Effector memory CD8-positive, alpha-beta T cell (primary cell): ENCODE results near the gene MYOC.
"Not testable (repeated sequence)": the region's sequence is repeated elsewhere in the genome, so short reads cannot be mapped to it uniquely, and the experiment has no call there.

Experiments used
- ATAC-seq: fragments of 150-1000 bp; cut with Tn5 transposase; replicated peaks from 2 replicates; pipeline ENCODE4 v1.10.0; 2021; ENCODE audit warnings: mild to moderate bottlenecking, moderate library complexity
- DNase-seq, 3 experiments: peaks; one replicate each; pipeline ENCODE4 v3.0.0; 2021
- H3K27ac Mint-ChIP-seq, 2 donors: one replicate each; pipeline ENCODE4 v1.8.0; 2022; ENCODE audit warnings: mild to moderate bottlenecking in 2 of 2, mixed read lengths in 2 of 2, moderate library complexity in 2 of 2
- H3K27me3 Mint-ChIP-seq, 2 donors: one replicate each; pipeline ENCODE4 v1.8.0; 2022; ENCODE audit warnings: mixed read lengths in 2 of 2
- H3K36me3 Mint-ChIP-seq: one replicate; pipeline ENCODE4 v1.8.0; 2022; ENCODE audit warnings: mild to moderate bottlenecking, moderate library complexity, mixed read lengths; ENCODE audit not compliant: insufficient read depth
- H3K4me1 Mint-ChIP-seq, 2 donors: one replicate each; pipeline ENCODE4 v1.8.0; 2022; ENCODE audit warnings: low read depth in 2 of 2, mixed read lengths in 2 of 2
- H3K4me3 Mint-ChIP-seq, 2 donors: one replicate each; pipeline ENCODE4 v1.8.0; 2022; ENCODE audit warnings: mild to moderate bottlenecking in 2 of 2, mixed read lengths in 2 of 2, moderate library complexity in 2 of 2
- H3K9me3 Mint-ChIP-seq, 2 donors: one replicate each; pipeline ENCODE4 v1.8.0; 2022; ENCODE audit warnings: mixed read lengths in 2 of 2

MYOC gene

DNA sequence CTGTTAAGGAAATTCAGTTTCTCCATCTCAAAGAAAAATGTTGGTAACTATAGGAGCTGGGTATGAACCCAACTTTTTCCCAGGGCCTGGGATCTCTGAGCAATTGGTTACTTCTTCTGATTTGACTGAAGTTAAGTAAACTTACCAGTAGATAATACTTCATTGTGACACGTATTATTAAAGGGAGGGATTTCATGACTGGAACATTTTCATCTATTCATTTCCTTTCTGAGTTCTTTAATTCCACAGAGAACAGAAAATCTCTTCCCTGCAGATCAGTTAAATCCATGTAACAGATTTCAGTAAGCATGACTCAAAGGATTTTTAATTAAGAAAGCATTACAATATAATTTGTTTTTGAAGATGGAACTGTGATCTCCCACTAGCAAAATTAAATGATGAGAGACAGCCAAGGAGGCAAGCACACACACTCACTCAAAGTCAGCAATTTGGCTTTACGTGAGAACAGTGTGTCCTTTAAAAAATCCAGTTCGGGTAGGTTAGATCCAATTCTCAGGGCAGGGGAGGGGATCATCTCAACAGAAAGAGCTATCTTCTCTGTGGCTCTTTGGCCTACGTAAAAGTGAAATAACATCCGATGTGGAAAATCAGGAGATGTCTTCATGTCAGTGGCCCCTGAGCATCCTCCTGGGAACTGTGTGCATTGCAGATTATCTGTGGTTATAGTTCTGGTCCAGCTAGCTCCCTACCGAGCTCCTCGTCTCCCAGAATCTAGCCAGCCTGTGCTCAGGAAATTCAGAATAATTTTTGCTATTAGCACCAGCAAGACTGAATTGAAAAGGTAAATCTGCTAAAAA is 10.8 kb upstream of the MYOC start:
- Mint-ChIP-seq H3K27ac (no peak overlapping the region), H3K4me3 (no peak overlapping the region), H3K9me3 (no peaks in the 10 kb centered on the region), H3K27me3 (peaks cover 14% of the 10 kb centered on the region in 2 donors), H3K36me3 (no peaks in the 10 kb centered on the region), H3K4me1 (no peaks in the 10 kb centered on the region)
- no peak for ATAC-seq
- no peak for DNase-seq

DNA sequence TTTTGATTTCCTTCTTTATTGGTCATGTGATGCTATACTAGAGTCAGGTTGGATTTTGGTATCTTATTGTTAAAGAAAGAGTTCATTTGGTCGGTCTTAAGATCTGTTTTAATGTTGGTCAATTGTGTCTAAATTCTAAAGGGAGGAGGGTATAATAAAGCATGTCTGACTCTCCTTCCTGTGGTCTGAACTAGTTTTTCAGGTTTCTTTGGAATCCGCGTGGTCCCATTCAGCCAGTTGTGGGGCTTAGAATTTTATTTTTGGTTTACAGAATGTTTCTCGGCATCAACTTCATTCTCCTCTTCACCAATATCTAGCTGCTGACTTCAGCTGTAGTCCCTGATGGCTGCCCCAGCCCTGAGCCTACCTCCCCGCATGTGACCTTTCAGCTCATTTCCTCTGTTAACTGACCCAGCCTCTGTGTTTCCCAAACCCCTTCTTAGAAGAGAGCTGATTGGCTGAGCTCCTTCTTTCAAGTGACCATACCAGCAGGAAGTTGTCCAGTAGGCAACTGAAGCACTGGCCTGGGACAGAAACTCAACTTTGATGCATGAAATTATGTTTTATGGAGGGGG is 8.7 kb upstream of the MYOC start:
- no peaks in the 10 kb centered on the region for H3K4me1 Mint-ChIP-seq
- DNase-seq: no peak
- no peaks in the 10 kb centered on the region for H3K9me3 Mint-ChIP-seq
- H3K27ac Mint-ChIP-seq: no peak overlapping the region
- ATAC-seq: no peak
- H3K36me3 Mint-ChIP-seq: no peaks in the 10 kb centered on the region
- H3K27me3 Mint-ChIP-seq: peaks cover 21 to 30% of the 10 kb centered on the region in 2 donors
- no peak overlapping the region for H3K4me3 Mint-ChIP-seq

DNA sequence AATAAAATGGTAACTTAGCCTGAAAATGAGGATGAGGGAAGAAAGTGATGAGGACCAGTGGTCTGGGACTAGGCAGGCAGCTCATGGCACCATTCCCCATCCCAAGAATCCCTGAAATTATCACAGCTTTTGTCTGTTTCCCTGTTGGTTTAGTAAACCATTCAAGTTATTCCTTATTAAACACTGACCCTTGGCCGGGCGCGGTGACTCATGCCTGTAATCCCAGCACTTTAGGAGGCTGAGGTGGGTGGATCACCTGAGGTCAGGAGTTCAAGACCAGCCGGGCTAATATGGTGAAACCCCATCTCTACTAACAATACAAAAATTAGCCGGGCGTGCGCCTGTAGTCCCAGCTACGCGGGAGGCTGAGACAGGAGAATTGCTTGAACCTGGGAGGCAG is 3.7 kb upstream of the MYOC start:
- DNase-seq, ATAC-seq, H3K36me3 Mint-ChIP-seq, H3K4me3 Mint-ChIP-seq, H3K27ac Mint-ChIP-seq, H3K4me1 Mint-ChIP-seq, H3K9me3 Mint-ChIP-seq: not testable (repeated sequence)
- peaks cover 42 to 63% of the 10 kb centered on the region in 2 donors for H3K27me3 Mint-ChIP-seq

DNA sequence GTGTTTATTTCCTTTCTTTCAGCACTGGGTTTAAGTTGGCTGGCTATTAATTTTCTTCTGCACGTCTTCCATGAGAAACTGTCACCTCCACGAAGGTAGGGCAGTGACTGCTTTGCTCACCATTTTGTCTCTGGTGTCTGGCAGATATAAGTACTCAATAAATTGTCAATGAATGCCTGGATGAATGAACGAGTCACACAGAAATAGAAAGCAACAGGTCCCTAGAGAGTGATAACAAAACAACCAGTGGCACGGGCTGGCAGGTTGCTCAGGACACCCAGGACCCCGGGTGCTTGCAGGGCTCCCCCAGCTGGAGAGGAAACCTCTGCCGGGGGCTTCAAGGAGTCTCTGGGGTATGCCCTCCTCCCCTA is 3.2 kb upstream of the MYOC start:
- DNase-seq (no peak), ATAC-seq (no peak)
- Mint-ChIP-seq H3K9me3 (no peaks in the 10 kb centered on the region), H3K4me3 (peak overlapping the region; percentile 27 to 52), H3K27ac (no peak overlapping the region), H3K4me1 (peaks cover 7 to 9% of the 10 kb centered on the region in 2 donors), H3K27me3 (peaks cover 47 to 68% of the 10 kb centered on the region in 2 donors), H3K36me3 (peaks cover 3% of the 10 kb centered on the region)

DNA sequence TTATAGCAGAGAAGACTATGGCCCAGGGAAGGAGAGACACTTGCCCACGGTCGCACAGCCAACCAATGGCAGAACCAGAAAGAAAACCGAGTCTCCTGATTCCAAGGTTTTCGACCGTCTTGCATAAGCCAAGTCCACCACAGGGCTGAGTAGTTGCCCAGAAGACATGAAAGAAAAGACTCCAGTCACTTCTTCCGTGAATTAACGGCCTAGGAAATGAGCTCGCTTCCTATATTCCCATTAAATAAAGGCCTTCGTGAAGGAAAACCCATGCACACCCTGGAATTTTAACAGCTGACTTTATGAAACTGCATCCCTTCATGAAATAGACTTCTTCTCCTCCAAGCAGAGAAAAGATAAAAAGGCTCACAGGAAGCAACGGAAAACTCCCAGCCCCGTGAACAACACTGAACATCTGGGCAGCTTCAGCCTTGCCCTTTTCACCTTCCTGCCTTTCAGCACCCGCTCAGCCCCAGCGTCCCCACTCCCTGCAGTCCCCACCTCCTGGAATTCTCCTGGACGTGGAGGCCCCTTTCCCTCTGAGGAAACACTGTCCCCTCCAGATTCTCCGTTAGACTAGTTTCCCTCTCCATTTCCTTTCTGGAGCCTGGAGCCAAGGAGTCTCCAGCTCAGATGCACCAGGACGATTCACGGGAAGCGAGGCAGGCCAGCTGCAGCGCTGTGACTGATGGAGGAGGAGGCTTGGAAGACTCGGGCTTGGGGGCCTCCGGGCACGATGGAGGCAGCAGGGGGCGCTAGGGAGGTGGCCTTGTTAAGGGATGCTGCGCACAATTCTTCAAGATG is 2.7 kb upstream of the MYOC start:
- Mint-ChIP-seq H3K9me3 (no peaks in the 10 kb centered on the region), H3K27me3 (peaks cover 49 to 73% of the 10 kb centered on the region in 2 donors), H3K4me3 (peak overlapping the region; percentile 27 to 52), H3K27ac (no peak overlapping the region), H3K36me3 (peaks cover 3% of the 10 kb centered on the region), H3K4me1 (peaks cover 7 to 9% of the 10 kb centered on the region in 2 donors)
- ATAC-seq (peak; percentile 68), DNase-seq (peak; percentile 50 to 58 (median 54))

DNA sequence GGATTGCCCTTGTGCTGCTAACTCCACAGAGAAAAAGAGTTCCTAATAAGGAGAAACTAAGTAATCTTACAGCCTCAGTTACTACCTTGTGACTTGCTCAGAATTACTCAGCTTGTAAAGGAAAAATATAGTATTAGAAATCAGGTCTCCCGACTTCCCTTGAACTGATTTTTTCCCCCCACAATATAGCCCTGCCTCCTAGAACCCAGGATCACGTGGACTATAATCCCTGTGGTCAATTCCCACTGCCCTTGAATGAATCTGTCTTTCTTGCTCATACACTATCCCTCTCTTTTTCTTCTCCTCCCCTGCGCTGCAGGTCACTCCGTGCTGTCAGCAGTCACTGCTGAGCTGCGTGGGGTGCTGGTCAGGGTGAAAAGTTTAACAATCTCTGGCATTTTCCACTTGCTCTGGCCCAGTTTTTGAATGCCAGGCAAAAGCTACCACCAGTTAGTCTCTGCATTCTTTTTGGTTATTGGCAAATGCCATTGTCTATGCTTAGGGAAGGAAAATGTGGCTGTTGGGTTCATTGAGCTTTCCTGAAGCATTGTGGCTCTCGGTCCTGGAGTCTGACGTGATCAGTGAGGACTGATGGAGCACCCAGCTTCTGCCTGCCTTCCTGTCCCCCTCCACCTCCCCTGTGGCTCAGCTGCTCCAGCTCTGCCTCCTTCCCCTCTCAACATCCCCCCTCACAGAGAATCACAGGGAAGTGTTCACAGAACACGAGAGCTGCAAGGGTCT is 1.9 kb upstream of the MYOC start:
- no peak for DNase-seq
- Mint-ChIP-seq H3K4me3 (no peak overlapping the region), H3K27me3 (peaks cover 49 to 75% of the 10 kb centered on the region in 2 donors), H3K27ac (peak overlapping the region in 1 of 2 donors; percentile 57), H3K36me3 (peaks cover 3% of the 10 kb centered on the region), H3K9me3 (no peaks in the 10 kb centered on the region), H3K4me1 (peaks cover 7 to 9% of the 10 kb centered on the region in 2 donors)
- ATAC-seq: no peak

DNA sequence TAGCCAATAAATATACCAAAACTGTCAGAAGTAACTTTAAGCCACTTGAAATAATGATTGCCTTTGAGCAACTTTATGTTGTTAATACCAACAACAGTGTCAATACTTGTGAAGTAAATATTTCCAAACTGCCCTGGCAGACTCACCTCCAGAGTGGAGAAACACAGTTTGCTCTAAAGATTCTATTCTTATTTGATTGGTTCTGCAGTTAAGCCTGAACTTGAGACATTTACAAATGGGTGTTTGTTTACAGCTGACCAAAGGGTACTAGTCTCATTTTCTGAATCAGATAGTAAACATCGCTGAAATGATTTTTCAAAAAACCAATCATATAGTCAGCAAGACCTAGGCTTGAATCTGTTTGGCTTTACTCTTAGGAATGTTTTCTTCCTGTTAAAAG is 1.3 kb upstream of the MYOC start:
- Mint-ChIP-seq H3K9me3 (no peaks in the 10 kb centered on the region), H3K27ac (no peak overlapping the region), H3K4me1 (peaks cover 7 to 9% of the 10 kb centered on the region in 2 donors), H3K36me3 (peaks cover 3% of the 10 kb centered on the region), H3K27me3 (peaks cover 49 to 75% of the 10 kb centered on the region in 2 donors), H3K4me3 (no peak overlapping the region)
- DNase-seq: no peak
- ATAC-seq: no peak

DNA sequence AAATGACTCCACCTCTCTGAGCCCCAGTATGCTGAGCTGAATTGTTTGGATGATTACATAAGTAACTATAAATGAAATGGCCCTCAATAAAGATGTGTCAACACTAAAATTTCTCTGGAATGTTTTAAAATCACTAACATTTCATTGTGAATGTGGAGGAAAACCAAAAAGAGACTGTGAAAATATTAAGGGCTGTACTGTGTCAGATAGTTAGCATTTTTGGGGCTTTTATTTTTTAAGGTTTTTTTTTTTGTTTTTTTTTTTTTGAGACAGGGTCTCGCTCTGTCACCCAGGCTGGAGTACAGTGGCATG is 6.3 kb downstream of the MYOC start:
- DNase-seq (no peak), ATAC-seq (no peak)
- peaks cover 7 to 10% of the 10 kb centered on the region in 2 donors for H3K4me1 Mint-ChIP-seq
- H3K27me3 Mint-ChIP-seq: peaks cover 7 to 19% of the 10 kb centered on the region in 2 donors
- H3K9me3 Mint-ChIP-seq: no peaks in the 10 kb centered on the region
- no peak overlapping the region for H3K27ac Mint-ChIP-seq
- H3K4me3 Mint-ChIP-seq: no peak overlapping the region
- H3K36me3 Mint-ChIP-seq: no peaks in the 10 kb centered on the region

DNA sequence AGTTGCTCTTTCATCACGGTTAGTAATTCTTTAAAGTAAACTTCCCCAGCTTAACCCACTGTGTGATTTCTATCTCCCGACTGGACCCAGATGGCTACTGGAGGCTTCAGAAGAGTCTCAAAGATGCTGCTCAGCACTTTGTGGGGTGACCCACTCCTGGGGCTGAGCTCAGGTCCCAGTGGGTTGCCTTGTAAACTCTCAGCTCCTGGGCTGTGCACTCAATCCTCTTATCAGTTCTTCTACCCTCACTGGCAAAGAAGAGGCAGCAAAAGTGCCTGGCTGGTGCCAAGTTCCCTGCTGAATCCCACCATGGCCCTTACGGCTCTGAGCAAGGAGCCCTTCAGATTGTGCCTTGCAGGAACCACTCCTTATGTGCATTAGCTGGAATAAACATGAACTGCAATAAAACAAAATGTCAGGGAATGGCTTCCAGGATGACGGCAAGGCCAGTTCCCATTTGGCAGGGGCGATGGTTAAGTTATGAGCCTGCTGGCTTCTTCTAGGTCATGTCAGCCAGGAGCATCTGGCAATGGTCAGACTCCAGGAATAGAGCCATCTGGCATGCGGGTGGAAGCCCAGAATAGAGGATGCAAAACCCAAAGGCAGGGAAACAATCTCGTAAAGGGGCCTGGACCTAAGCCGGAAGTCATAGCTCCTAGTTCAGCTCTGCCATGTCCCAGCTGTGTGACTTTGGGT is 6.8 kb downstream of the MYOC start:
- Mint-ChIP-seq H3K27ac (no peak overlapping the region), H3K4me3 (no peak overlapping the region), H3K27me3 (peaks cover 2 to 19% of the 10 kb centered on the region in 2 donors), H3K36me3 (no peaks in the 10 kb centered on the region), H3K4me1 (peaks cover 7 to 10% of the 10 kb centered on the region in 2 donors), H3K9me3 (no peaks in the 10 kb centered on the region)
- ATAC-seq (no peak), DNase-seq (no peak)

DNA sequence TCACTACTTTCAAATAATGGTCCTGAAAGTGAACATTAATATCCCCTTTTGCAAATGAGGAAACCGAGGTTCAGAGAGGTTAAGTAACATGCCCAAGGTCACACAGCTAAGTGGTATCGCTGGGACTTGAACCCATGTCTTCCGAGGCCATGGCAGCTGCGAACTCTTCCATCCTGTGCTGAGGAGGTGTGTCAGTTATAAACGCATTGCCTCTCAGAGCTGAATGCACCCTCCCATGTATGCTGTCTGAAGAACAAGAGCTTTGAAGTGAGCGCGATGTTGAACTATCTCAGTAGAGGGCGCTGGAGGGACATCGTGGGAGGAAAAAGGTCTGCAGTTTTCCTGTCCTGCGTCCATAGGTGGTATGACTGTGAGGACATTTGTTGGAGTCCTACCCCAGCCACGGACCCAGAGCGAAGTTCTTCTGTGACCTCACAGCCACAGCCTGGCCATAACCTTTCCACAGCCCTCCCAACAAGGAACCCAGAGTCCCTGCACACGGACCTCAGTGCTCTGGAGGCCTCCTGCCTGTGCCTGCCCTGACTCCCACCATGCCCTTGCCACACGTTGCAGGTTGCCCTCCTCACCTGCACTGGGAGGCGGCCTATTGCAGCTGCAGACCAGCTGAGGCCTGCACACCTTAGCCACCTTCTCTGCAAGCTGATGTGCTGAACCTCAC is 7.5 kb downstream of the MYOC start:
- Mint-ChIP-seq H3K9me3 (no peaks in the 10 kb centered on the region), H3K36me3 (no peaks in the 10 kb centered on the region), H3K27ac (no peak overlapping the region), H3K4me3 (no peak overlapping the region), H3K27me3 (peaks cover 0 to 17% of the 10 kb centered on the region in 2 donors), H3K4me1 (peaks cover 7 to 10% of the 10 kb centered on the region in 2 donors)
- peak; percentile 51 to 55 (median 53) for DNase-seq
- peak; percentile 79 for ATAC-seq

DNA sequence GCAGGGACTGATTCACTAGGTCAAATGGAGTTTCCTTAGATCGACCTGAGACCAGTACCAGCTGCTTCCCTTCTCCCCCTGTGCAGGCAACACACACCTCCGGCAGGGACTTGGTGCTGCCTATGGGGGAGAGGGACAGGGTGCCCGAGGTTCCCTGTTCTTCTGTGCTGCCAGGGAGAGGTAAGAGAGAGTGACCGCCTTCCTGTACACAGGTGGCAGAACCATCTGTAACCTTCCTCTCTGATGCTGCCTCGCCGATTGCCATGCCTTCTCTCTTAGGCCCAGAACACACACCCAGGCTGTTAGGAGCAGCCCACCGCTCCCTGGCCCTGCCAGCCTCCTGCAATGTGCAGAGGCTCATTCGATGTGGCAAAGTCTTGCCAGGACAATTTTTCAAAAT is 9.3 kb downstream of the MYOC start:
- Mint-ChIP-seq H3K4me1 (peaks cover 7 to 10% of the 10 kb centered on the region in 2 donors), H3K9me3 (no peaks in the 10 kb centered on the region), H3K4me3 (no peak overlapping the region), H3K27me3 (peaks cover 6 to 27% of the 10 kb centered on the region in 2 donors), H3K36me3 (no peaks in the 10 kb centered on the region), H3K27ac (no peak overlapping the region)
- no peak for DNase-seq
- ATAC-seq: no peak

DNA sequence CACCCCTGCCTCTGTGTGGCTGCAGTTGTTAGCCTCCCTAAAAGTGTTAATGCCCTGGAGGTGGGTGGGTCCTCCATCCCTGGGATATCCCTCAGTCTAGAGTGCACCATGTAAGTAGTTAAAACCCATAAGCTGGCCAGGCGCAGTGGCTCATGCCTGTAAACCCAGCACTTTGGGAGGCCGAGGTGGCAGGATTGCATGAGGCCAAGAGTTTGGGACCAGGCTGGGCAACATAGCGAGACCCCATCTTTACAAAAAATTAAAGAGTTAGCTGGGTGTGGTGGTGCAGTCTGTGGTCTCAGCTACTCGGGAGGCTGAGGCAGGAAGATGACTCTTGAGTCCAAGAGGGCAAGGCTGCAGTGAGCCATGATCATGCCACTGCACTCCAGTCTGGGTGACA is 10.3 kb downstream of the MYOC start:
- no peak overlapping the region for H3K27ac Mint-ChIP-seq
- DNase-seq (no peak), ATAC-seq (no peak)
- no peaks in the 10 kb centered on the region for H3K9me3 Mint-ChIP-seq
- H3K36me3 Mint-ChIP-seq: no peaks in the 10 kb centered on the region
- H3K4me3 Mint-ChIP-seq: no peak overlapping the region
- peaks cover 7 to 10% of the 10 kb centered on the region in 2 donors for H3K4me1 Mint-ChIP-seq
- H3K27me3 Mint-ChIP-seq: peaks cover 6 to 30% of the 10 kb centered on the region in 2 donors
